Thyroid gland (tissue), 4 donors: ENCODE measurements around the gene KMO.

Source experiments
- POLR2A ChIP-seq, 2 donors: fragments of 450-650 bp; IDR thresholded peaks; one replicate each; pipeline ENCODE4 v1.6.1; 2017; ENCODE audit warnings: antibody characterized with exemption in 2 of 2, mild to moderate bottlenecking in 2 of 2, moderate library complexity in 1 of 2
- TF ChIP-seq, protein P1 (sequence below), 6 experiments: fragments of 200-600 bp in 3 of 6; fragments of 450-650 bp in 3 of 6; sonication (generic) in 3 of 6; IDR thresholded peaks; one replicate each; pipeline ENCODE4 v1.5.1; 2016 to 2019; ENCODE audit warnings: antibody characterized with exemption in 6 of 6, mild to moderate bottlenecking in 2 of 6, inconsistent platforms in 1 of 6, moderate library complexity in 1 of 6

GRCh38 chr1:241642593-241642944 lies 110.4 kb downstream of the KMO start:
- no peak for TF ChIP-seq POLR2A (IDR thresholded peaks at IDR 0.05)
- TF ChIP-seq, protein P1, sequence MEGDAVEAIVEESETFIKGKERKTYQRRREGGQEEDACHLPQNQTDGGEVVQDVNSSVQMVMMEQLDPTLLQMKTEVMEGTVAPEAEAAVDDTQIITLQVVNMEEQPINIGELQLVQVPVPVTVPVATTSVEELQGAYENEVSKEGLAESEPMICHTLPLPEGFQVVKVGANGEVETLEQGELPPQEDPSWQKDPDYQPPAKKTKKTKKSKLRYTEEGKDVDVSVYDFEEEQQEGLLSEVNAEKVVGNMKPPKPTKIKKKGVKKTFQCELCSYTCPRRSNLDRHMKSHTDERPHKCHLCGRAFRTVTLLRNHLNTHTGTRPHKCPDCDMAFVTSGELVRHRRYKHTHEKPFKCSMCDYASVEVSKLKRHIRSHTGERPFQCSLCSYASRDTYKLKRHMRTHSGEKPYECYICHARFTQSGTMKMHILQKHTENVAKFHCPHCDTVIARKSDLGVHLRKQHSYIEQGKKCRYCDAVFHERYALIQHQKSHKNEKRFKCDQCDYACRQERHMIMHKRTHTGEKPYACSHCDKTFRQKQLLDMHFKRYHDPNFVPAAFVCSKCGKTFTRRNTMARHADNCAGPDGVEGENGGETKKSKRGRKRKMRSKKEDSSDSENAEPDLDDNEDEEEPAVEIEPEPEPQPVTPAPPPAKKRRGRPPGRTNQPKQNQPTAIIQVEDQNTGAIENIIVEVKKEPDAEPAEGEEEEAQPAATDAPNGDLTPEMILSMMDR (IDR thresholded peaks at IDR 0.05) = no peak
